Osteoblast (primary cell): ENCODE results near the gene PLEKHG7. TPM values are rescaled to one million over a fixed set of nuclear protein-coding genes. Genes with fewer than 3 reads are reported as not detected.

Source experiments
- DNase-seq: peaks from one replicate; pipeline ENCODE4 v3.0.0; 2011; ENCODE audit warnings: low spot score, mixed read lengths; ENCODE audit not compliant: insufficient read length; ENCODE audit errors: missing footprints
- H2AFZ ChIP-seq: 2 replicates; pipeline ENCODE4 v1.6.0; 2011; ENCODE audit warnings: mild to moderate bottlenecking, low read length
- H3K27ac ChIP-seq: 2 replicates; pipeline ENCODE4 v1.5.1; 2011; ENCODE audit warnings: mild to moderate bottlenecking, low read depth, low read length, moderate library complexity
- H3K27me3 ChIP-seq: 2 replicates; pipeline ENCODE4 v1.6.0; 2012; ENCODE audit warnings: mild to moderate bottlenecking, control low read depth, inconsistent platforms, low read length, moderate library complexity; ENCODE audit not compliant: insufficient read depth
- H3K36me3 ChIP-seq: 2 replicates; pipeline ENCODE4 v1.5.1; 2011; ENCODE audit warnings: mild to moderate bottlenecking, low read length, control low read depth, moderate library complexity; ENCODE audit not compliant: insufficient read depth
- H3K4me1 ChIP-seq: 2 replicates; pipeline ENCODE4 v1.5.1; 2011; ENCODE audit warnings: mild to moderate bottlenecking, low read length, control low read depth, moderate library complexity; ENCODE audit not compliant: insufficient read depth
- H3K4me2 ChIP-seq: 2 replicates; pipeline ENCODE4 v1.6.0; 2011; ENCODE audit warnings: mild to moderate bottlenecking, low read length; ENCODE audit not compliant: insufficient read depth
- H3K4me3 ChIP-seq: fragments of 200-600 bp; sonication (generic); 3 replicates; pipeline ENCODE4 v1.5.1; 2012; ENCODE audit warnings: mild to moderate bottlenecking, low read length, inconsistent platforms; ENCODE audit not compliant: insufficient read depth
- H3K79me2 ChIP-seq: 2 replicates; pipeline ENCODE4 v1.6.0; 2012; ENCODE audit warnings: mild to moderate bottlenecking, low read length, control low read depth, inconsistent platforms; ENCODE audit not compliant: insufficient read depth
- H3K9me3 ChIP-seq: 2 replicates; pipeline ENCODE4 v1.5.1; 2011; ENCODE audit warnings: low read depth, low read length, control low read depth
- H4K20me1 ChIP-seq: 2 replicates; pipeline ENCODE4 v1.6.0; 2012; ENCODE audit warnings: mild to moderate bottlenecking, low read length, control low read depth; ENCODE audit not compliant: insufficient read depth
- CTCF ChIP-seq: IDR thresholded peaks from 2 replicates; pipeline ENCODE4 v1.5.1; 2011; ENCODE audit warnings: mild to moderate bottlenecking, low read depth, low read length, moderate library complexity; ENCODE audit errors: extremely low read depth
- total RNA-seq: library from RNA; depleted of rRNA; stranded (reverse); fragments of >200 nt; gene quantifications from 2 replicates; pipeline ENCODE4 v1.2.3, GENCODE V29; 2012

Gene PLEKHG7
- total RNA-seq, 1 donor, result not detected

- Histone ChIP-seq H3K4me3 (no peak overlapping the region), H3K4me1 (no peaks in the 10 kb centered on the region), H3K36me3 (peaks cover 23% of the 10 kb centered on the region), H3K4me2 (no peak overlapping the region), H3K27ac (no peak overlapping the region), H4K20me1 (no peaks in the 10 kb centered on the region), H3K79me2 (no peaks in the 10 kb centered on the region), H2AFZ (no peak overlapping the region), H3K27me3 (no peaks in the 10 kb centered on the region), H3K9me3 (no peaks in the 10 kb centered on the region)
- DNase-seq, result no peak
- TF ChIP-seq CTCF, result no peak
These were observed 111.8 kb downstream of the PLEKHG7 start for GRCh38 chr12:92814584-92814983.

- no peak for DNase-seq
- Histone ChIP-seq H3K4me2 (no peak overlapping the region), H3K4me1 (no peaks in the 10 kb centered on the region), H3K79me2 (no peaks in the 10 kb centered on the region), H3K9me3 (no peaks in the 10 kb centered on the region), H3K4me3 (no peak overlapping the region), H3K27ac (no peak overlapping the region), H2AFZ (no peak overlapping the region), H3K36me3 (peaks cover 29% of the 10 kb centered on the region), H3K27me3 (no peaks in the 10 kb centered on the region), H4K20me1 (no peaks in the 10 kb centered on the region)
- no peak for TF ChIP-seq CTCF
These were observed 118.4 kb downstream of the PLEKHG7 start for GRCh38 chr12:92821142-92821541.

Other genes starting within 250 kb of the PLEKHG7 start
- 32.9 and 40.7 TPM in 2 replicates for gene EEA1, start 226.3 kb downstream of the PLEKHG7 start, total RNA-seq